ENCODE measurements around the gene CHCHD4. TPM values are rescaled to one million over a fixed set of nuclear protein-coding genes. Genes with fewer than 3 reads are reported as not detected.
"Not testable (repeated sequence)": the region's sequence is repeated elsewhere in the genome, so short reads cannot be mapped to it uniquely, and the experiment has no call there.

The CHCHD4 gene
- total RNA-seq, 1 donor from 2014 or later = 20.7 TPM

DNA sequence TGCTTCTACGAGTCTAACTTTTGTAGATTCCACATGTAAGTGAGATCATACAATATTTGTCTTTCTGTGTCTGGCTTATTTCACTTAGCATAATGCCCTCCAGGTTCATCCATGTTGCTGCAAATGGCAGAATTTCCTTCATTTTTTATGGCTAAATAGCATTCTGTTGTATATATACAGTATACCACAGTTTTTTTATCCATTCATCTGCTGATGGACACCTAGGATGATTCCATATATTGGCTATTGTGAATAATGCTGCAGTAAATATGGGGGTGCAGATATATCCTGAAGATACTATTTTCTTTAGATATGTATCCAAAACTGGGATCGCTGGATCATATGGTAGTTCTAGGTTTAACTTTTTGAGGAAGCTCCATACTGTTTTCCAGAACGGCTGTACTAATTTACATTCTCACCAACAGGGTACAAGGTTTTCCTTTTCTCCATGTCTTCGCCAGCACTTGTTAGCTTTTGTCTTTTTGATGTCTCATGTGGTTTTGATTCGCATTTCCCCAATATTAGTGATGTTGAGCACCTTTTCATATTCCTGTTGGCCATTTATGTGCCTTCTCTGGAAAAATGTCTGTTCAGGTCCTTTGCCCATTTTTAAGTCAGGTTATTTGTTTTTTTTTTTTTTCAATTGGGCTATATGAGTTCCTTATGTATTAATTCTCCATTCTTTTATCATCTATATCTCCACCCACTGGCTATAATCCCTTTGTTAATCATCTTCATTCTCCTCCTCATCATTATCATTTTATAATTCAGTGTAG, 26.9 kb downstream of the CHCHD4 start:
- Histone ChIP-seq H3K4me3 (ENCODE audit: low read depth, low read length) (no peak overlapping the region), H3K36me3 (ENCODE audit: control insufficient read depth, insufficient read depth, low read length) (no peaks in the 10 kb centered on the region), H3K27me3 (ENCODE audit: control insufficient read depth, insufficient read depth, low read length) (no peaks in the 10 kb centered on the region)
- DNase-seq (ENCODE audit: low read depth) = no peak
- TF ChIP-seq, protein P1, sequence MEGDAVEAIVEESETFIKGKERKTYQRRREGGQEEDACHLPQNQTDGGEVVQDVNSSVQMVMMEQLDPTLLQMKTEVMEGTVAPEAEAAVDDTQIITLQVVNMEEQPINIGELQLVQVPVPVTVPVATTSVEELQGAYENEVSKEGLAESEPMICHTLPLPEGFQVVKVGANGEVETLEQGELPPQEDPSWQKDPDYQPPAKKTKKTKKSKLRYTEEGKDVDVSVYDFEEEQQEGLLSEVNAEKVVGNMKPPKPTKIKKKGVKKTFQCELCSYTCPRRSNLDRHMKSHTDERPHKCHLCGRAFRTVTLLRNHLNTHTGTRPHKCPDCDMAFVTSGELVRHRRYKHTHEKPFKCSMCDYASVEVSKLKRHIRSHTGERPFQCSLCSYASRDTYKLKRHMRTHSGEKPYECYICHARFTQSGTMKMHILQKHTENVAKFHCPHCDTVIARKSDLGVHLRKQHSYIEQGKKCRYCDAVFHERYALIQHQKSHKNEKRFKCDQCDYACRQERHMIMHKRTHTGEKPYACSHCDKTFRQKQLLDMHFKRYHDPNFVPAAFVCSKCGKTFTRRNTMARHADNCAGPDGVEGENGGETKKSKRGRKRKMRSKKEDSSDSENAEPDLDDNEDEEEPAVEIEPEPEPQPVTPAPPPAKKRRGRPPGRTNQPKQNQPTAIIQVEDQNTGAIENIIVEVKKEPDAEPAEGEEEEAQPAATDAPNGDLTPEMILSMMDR (IDR thresholded peaks at IDR 0.05; ENCODE audit: insufficient read depth, low read length, poor library complexity, severe bottlenecking) = no peak

DNA sequence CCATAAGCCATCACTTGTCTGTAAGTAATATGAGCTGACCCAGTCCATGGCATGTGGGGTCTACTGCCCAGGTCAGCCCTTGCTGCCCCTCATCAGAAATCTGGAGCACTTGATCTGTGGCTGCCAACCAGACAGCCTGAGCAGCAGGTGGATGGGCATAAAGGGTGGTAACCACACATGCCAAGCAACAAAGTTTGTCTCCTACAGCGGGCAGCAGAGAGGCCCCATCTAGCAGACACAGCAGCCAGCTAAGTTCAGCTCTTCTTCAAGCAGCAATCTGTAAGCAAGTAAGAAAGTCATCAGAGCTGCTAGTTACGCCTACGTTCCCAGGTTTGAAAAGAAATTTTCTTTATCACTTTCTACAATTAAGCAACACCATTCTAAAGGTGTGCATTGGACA, 27.9 kb downstream of the CHCHD4 start:
- no peak overlapping the region for H3K4me3 ChIP-seq (ENCODE audit: low read depth, low read length)
- H3K36me3 ChIP-seq (ENCODE audit: control insufficient read depth, insufficient read depth, low read length) = no peaks in the 10 kb centered on the region
- no peak for DNase-seq (ENCODE audit: low read depth)
- no peaks in the 10 kb centered on the region for H3K27me3 ChIP-seq (ENCODE audit: control insufficient read depth, insufficient read depth, low read length)
- TF ChIP-seq, protein P1 (IDR thresholded peaks at IDR 0.05; ENCODE audit: insufficient read depth, low read length, poor library complexity, severe bottlenecking) = no peak

DNA sequence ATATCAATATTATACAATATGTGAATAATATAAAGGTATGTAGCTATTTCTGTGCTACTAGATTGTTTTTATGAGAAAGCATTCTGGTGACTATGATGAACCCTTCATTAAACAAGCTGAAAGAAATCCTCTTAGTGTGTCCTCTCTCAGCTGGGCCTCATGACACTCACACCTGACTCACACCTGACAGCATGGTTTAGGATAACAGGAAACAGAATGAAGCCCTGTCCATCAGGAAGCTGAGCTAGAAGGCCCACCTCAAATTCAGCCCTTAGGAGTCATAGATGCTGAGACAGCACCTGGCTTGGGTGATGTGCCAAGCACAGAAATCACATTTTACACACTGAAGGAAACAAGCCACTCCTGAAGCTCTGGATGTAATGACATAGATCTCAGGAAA, 30.8 kb downstream of the CHCHD4 start:
- TF ChIP-seq, protein P1 (IDR thresholded peaks at IDR 0.05; ENCODE audit: insufficient read depth, low read length, poor library complexity, severe bottlenecking) = no peak
- H3K27me3 ChIP-seq (ENCODE audit: control insufficient read depth, insufficient read depth, low read length) = no peaks in the 10 kb centered on the region
- no peaks in the 10 kb centered on the region for H3K36me3 ChIP-seq (ENCODE audit: control insufficient read depth, insufficient read depth, low read length)
- no peak for DNase-seq (ENCODE audit: low read depth)
- H3K4me3 ChIP-seq (ENCODE audit: low read depth, low read length) = no peak overlapping the region

DNA sequence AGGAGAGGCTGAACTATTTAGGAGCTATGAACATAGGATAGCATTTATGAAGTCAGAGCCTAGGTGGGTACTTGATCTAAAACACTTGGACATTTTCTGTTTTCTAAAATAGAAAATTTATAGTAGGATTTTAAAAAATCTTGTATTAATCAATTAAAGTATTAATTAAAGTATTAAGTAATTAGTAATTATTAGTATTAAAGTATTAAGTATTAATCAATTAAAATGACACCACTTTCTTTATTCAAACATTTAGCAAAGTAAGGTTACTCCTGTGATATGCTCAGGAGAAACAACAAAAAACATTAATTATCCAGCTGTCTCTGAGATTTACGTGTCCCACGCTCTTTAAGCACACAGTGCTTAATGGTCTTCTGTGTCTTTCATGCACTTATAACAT, 32.2 kb downstream of the CHCHD4 start:
- TF ChIP-seq, protein P1 (IDR thresholded peaks at IDR 0.05; ENCODE audit: insufficient read depth, low read length, poor library complexity, severe bottlenecking) = no peak
- DNase-seq (ENCODE audit: low read depth) = no peak
- H3K36me3 ChIP-seq (ENCODE audit: control insufficient read depth, insufficient read depth, low read length) = no peaks in the 10 kb centered on the region

DNA sequence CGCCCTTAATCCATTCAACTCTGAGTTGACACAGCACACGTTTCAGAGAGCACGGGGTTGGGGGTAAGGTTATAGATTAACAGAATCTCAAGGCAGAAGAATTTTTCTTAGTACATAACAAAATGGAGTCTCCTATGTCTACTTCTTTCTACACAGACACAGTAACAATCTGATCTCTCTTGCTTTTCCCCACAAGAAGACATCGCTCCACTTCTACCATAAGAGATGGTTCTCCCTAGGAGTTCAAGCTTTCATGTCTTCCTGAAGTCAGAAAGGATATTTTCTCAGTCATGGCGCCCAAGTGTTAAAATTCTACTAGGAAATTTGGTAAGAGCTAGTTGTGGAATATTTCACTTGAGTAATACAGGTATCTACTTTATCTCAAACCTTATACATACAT, 32.7 kb downstream of the CHCHD4 start:
- not testable (repeated sequence) for H3K36me3 ChIP-seq (ENCODE audit: control insufficient read depth, insufficient read depth, low read length); H3K27me3 ChIP-seq (ENCODE audit: control insufficient read depth, insufficient read depth, low read length); H3K4me3 ChIP-seq (ENCODE audit: low read depth, low read length); DNase-seq (ENCODE audit: low read depth)

More for the DNA sequence above, 32.2 kb downstream of the CHCHD4 start:
- no peaks in the 10 kb centered on the region for H3K27me3 ChIP-seq (ENCODE audit: control insufficient read depth, insufficient read depth, low read length)
- no peak overlapping the region for H3K4me3 ChIP-seq (ENCODE audit: low read depth, low read length)

DNA sequence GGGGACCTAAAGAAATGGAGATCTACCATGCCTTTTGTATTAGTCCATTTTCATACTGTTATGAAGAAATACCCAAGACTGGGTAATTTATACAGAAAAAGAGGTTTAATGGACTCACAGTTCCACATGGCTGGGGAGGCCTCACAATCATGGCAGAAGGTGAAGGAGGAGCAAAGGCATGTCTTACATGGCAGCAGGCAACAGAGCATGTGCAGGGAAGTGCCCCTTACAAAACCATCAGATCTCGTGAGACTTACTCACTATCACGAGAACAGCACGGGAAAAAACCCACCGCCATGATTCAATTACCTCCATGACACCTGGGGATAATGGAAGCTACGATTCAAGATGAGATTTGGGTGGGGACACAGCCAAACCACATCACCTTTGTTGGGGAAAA, 37.2 kb downstream of the CHCHD4 start:
- not testable (repeated sequence) for DNase-seq (ENCODE audit: low read depth); H3K36me3 ChIP-seq (ENCODE audit: control insufficient read depth, insufficient read depth, low read length); H3K27me3 ChIP-seq (ENCODE audit: control insufficient read depth, insufficient read depth, low read length); H3K4me3 ChIP-seq (ENCODE audit: low read depth, low read length)

DNA sequence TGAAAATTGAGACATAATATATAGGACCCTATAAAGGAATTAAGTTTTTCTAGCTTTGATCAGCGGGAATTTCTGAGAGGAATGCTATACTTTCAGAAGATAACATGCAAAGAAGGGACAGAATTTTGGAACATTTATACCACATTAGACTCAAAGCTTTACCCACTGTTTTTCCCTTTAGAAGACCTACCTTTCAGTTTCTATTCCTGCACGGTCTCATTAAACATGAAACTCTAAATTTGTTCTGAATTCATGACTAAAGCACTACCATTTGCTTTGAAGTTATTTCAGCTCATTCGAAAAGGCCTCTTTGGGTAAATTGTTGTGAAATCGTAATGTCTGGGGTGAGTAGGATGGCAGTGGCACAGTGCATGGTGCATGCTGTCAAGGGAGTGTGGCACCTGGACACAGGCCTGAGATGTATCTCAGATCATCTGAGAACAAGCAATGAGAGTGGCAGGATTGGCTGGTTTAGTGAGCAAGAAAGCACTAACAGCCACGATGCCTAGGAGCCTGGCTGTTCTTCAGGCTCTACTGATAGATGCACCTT, 42.5 kb downstream of the CHCHD4 start:
- Histone ChIP-seq H3K4me3 (ENCODE audit: low read depth, low read length) (no peak overlapping the region), H3K27me3 (ENCODE audit: control insufficient read depth, insufficient read depth, low read length) (no peaks in the 10 kb centered on the region), H3K36me3 (ENCODE audit: control insufficient read depth, insufficient read depth, low read length) (no peaks in the 10 kb centered on the region)
- DNase-seq (ENCODE audit: low read depth) = no peak
- TF ChIP-seq, protein P1 (IDR thresholded peaks at IDR 0.05; ENCODE audit: insufficient read depth, low read length, poor library complexity, severe bottlenecking) = no peak

All from kidney epithelial cell (primary cell).